ENCODE data around the gene FKBP11. TPM values are rescaled to one million over a fixed set of nuclear protein-coding genes. Genes with fewer than 3 reads are reported as not detected.
"Not testable (repeated sequence)": the region's sequence is repeated elsewhere in the genome, so short reads cannot be mapped to it uniquely, and the experiment has no call there.

FKBP11 gene
- polyA plus RNA-seq, 3 donors = 16.2 to 18.9 (median 18.6) TPM

- no peak for DNase-seq (ENCODE audit: extremely low read depth in 1 of 11, low read depth in 9 of 11, low spot score in 4 of 11)
Measured at GRCh38 chr12:48930475-48930874, 5.2 kb upstream of the FKBP11 start.

GRCh38 chr12:48929551-48929950, 4.3 kb upstream of the FKBP11 start:
- DNase-seq (ENCODE audit: extremely low read depth in 1 of 11, low read depth in 9 of 11, low spot score in 4 of 11) = no peak

- no peak for DNase-seq (ENCODE audit: extremely low read depth in 1 of 11, low read depth in 9 of 11, low spot score in 4 of 11)
Measured at GRCh38 chr12:48927261-48927660, 2.0 kb upstream of the FKBP11 start.

GRCh38 chr12:48924617-48925303, 532 bp downstream of the FKBP11 start:
- peak in 7 of 11 donors; percentile 32 to 48 (median 38) for DNase-seq (ENCODE audit: extremely low read depth in 1 of 11, low read depth in 9 of 11, low spot score in 4 of 11)

GRCh38 chr12:48923117-48923516, 2.2 kb downstream of the FKBP11 start:
- no peak for DNase-seq (ENCODE audit: extremely low read depth in 1 of 11, low read depth in 9 of 11, low spot score in 4 of 11)

GRCh38 chr12:48917857-48918537, 7.3 kb downstream of the FKBP11 start:
- DNase-seq (ENCODE audit: extremely low read depth in 1 of 11, low read depth in 9 of 11, low spot score in 4 of 11) = no peak

GRCh38 chr12:48910196-48910595, 15.1 kb downstream of the FKBP11 start:
- no peak for DNase-seq (ENCODE audit: extremely low read depth in 1 of 11, low read depth in 9 of 11, low spot score in 4 of 11)

- DNase-seq (ENCODE audit: extremely low read depth in 1 of 11, low read depth in 9 of 11, low spot score in 4 of 11) = not testable (repeated sequence)
Measured at GRCh38 chr12:48909698-48910097, 15.6 kb downstream of the FKBP11 start.

GRCh38 chr12:48907245-48907644, 18.0 kb downstream of the FKBP11 start:
- no peak for DNase-seq (ENCODE audit: extremely low read depth in 1 of 11, low read depth in 9 of 11, low spot score in 4 of 11)

- DNase-seq (ENCODE audit: extremely low read depth in 1 of 11, low read depth in 9 of 11, low spot score in 4 of 11) = peak; percentile 75 to 96 (median 88)
Measured at GRCh38 chr12:48903982-48904411, 21.3 kb downstream of the FKBP11 start.

GRCh38 chr12:48903363-48903981, 21.8 kb downstream of the FKBP11 start:
- no peak for DNase-seq (ENCODE audit: extremely low read depth in 1 of 11, low read depth in 9 of 11, low spot score in 4 of 11)

GRCh38 chr12:48901278-48901677, 24.0 kb downstream of the FKBP11 start:
- DNase-seq (ENCODE audit: extremely low read depth in 1 of 11, low read depth in 9 of 11, low spot score in 4 of 11) = no peak

- DNase-seq (ENCODE audit: extremely low read depth in 1 of 11, low read depth in 9 of 11, low spot score in 4 of 11) = no peak
Measured at GRCh38 chr12:48899651-48900050, 25.6 kb downstream of the FKBP11 start.

GRCh38 chr12:48894271-48894670, 31.0 kb downstream of the FKBP11 start:
- no peak for DNase-seq (ENCODE audit: extremely low read depth in 1 of 11, low read depth in 9 of 11, low spot score in 4 of 11)

GRCh38 chr12:48890657-48891418, 34.5 kb downstream of the FKBP11 start:
- peak in 8 of 11 donors; percentile 55 to 81 (median 70) for DNase-seq (ENCODE audit: extremely low read depth in 1 of 11, low read depth in 9 of 11, low spot score in 4 of 11)

- no peak for DNase-seq (ENCODE audit: extremely low read depth in 1 of 11, low read depth in 9 of 11, low spot score in 4 of 11)
Measured at GRCh38 chr12:48889679-48890078, 35.6 kb downstream of the FKBP11 start.

GRCh38 chr12:48883305-48884161, 41.8 kb downstream of the FKBP11 start:
- DNase-seq (ENCODE audit: extremely low read depth in 1 of 11, low read depth in 9 of 11, low spot score in 4 of 11) = peak in 1 of 11 donors; percentile 36

GRCh38 chr12:48882972-48883304, 42.4 kb downstream of the FKBP11 start:
- DNase-seq (ENCODE audit: extremely low read depth in 1 of 11, low read depth in 9 of 11, low spot score in 4 of 11) = no peak

- DNase-seq (ENCODE audit: extremely low read depth in 1 of 11, low read depth in 9 of 11, low spot score in 4 of 11) = peak in 1 of 11 donors; percentile 34
Measured at GRCh38 chr12:48882315-48882687, 43.0 kb downstream of the FKBP11 start.

Measured in renal cortex interstitium (tissue), 11 donors.